ENCODE results near the gene ACLY. TPM values are rescaled to one million over a fixed set of nuclear protein-coding genes. Genes with fewer than 3 reads are reported as not detected.

ACLY gene
- total RNA-seq, 4 donors from 2014 or later: 40.8 to 84.0 (median 61.6) TPM

DNA sequence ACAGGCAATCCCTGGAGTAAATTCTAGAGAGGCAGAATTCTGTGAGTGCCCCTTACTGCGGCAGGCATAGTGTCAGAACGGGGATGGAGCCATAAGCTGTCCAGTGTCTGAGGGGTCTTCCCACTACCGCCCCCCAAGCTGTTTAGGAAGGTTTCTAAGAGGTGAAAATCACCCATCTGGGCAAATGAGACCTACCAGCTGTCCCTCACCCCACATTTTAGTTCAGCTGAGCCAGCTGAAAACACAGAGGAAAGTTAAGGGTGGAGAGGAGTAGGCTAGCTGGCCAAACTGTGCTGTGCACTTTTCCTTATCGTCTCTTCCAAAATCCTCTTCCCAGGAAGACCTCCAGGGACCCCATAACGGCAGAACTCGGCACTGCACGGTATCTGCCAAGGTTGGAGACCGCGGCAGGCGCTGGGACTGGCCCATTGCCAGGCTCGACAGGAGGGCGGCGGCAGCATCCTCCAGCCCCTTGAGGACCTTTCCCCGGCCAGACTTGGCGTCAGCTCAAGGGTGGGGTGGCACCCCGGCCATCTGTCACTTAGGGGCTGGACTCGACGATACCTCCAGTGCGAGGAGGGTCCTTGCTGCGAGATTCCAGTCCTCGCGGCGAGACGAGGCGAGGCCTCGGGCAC lies 955 bp downstream of the ACLY start:
- Histone ChIP-seq H3K27ac (peak overlapping the region; percentile 31 to 96 (median 93)), H3K4me1 (peaks cover 0 to 54% (median 22%) of the 10 kb centered on the region in 3 donors), H3K9me3 (no peaks in the 10 kb centered on the region), H3K4me3 (peak overlapping the region; percentile 48 to 96), H3K36me3 (peaks cover 0 to 10% of the 10 kb centered on the region in 2 donors), H3K27me3 (no peaks in the 10 kb centered on the region)
- TF ChIP-seq EP300 (IDR thresholded peaks at IDR 0.05): no peak
- TF ChIP-seq, protein P1, sequence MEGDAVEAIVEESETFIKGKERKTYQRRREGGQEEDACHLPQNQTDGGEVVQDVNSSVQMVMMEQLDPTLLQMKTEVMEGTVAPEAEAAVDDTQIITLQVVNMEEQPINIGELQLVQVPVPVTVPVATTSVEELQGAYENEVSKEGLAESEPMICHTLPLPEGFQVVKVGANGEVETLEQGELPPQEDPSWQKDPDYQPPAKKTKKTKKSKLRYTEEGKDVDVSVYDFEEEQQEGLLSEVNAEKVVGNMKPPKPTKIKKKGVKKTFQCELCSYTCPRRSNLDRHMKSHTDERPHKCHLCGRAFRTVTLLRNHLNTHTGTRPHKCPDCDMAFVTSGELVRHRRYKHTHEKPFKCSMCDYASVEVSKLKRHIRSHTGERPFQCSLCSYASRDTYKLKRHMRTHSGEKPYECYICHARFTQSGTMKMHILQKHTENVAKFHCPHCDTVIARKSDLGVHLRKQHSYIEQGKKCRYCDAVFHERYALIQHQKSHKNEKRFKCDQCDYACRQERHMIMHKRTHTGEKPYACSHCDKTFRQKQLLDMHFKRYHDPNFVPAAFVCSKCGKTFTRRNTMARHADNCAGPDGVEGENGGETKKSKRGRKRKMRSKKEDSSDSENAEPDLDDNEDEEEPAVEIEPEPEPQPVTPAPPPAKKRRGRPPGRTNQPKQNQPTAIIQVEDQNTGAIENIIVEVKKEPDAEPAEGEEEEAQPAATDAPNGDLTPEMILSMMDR (IDR thresholded peaks at IDR 0.05): no peak
- TF ChIP-seq POLR2A (IDR thresholded peaks at IDR 0.05): no peak
- ATAC-seq: no peak
- 30 to 38% methylated on average over 2 to 3 of the region's 26 CpGs for WGBS, 2 donors (ENCODE audit: low coverage in 1 of 2)

DNA sequence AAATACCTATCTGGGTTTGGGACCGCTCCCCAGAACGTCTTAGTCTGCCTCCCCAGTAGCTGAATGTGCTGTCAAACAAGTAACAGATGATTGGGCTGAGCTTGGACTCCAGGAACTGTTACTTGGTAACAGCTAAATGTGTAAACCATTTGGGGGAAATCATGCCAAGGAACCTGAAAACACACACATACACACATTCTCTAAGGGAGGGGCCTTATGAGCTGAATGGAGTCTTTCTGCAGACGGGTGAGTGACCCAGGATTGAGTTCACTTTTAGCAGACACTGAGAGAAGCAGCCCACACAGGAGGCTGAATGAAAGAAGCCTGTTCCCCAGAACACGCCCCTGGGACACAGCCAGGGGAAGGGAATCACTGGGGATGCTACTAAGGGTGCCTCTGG lies 1.6 kb downstream of the ACLY start:
- H3K27me3 ChIP-seq: no peaks in the 10 kb centered on the region
- H3K36me3 ChIP-seq: peaks cover 0 to 16% of the 10 kb centered on the region in 2 donors
- no peak for TF ChIP-seq POLR2A (IDR thresholded peaks at IDR 0.05)
- no peak for TF ChIP-seq EP300 (IDR thresholded peaks at IDR 0.05)
- peak; percentile 27 for TF ChIP-seq POLR2AphosphoS5 (IDR thresholded peaks at IDR 0.05)
- TF ChIP-seq, protein P1 (IDR thresholded peaks at IDR 0.05): no peak
- H3K27ac ChIP-seq: peak overlapping the region in 3 of 4 donors; percentile 92 to 96 (median 94)
- H3K4me3 ChIP-seq: peak overlapping the region in 1 of 2 donors; percentile 96
- H3K9me3 ChIP-seq: no peaks in the 10 kb centered on the region
- 11 to 22% methylated on average over 2 to 4 of the region's 4 CpGs for WGBS, 2 donors (ENCODE audit: low coverage in 1 of 2)
- H3K4me1 ChIP-seq: peaks cover 0 to 54% (median 22%) of the 10 kb centered on the region in 3 donors
- ATAC-seq: no peak

DNA sequence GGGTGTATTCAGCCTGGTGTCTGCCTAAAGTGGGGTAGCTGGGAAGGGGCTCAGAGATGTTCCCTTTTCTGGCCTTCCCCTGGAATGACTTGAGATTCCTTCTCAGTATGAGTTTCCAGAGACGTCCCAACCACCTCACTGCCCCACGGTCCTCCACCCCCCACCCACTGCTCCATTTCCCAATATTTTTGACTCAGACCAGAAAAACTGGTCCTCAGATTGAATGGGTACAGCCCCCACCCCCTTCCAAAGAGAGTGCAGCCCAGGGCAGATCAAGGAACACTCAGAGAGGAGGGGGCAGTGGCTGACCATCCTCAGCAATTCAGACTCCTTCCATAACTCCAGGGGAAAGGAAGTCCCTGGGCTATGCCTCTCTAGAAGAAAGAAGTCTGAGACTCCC lies 3.2 kb downstream of the ACLY start:
- no peak overlapping the region for H3K4me3 ChIP-seq
- H3K9me3 ChIP-seq: no peaks in the 10 kb centered on the region
- no peak overlapping the region for H3K27ac ChIP-seq
- no peak for ATAC-seq
- TF ChIP-seq POLR2AphosphoS5 (IDR thresholded peaks at IDR 0.05) (no peak), EP300 (IDR thresholded peaks at IDR 0.05) (no peak), POLR2A (IDR thresholded peaks at IDR 0.05) (no peak)
- TF ChIP-seq, protein P1 (IDR thresholded peaks at IDR 0.05): no peak
- peaks cover 0 to 54% (median 22%) of the 10 kb centered on the region in 3 donors for H3K4me1 ChIP-seq
- peaks cover 0 to 32% of the 10 kb centered on the region in 2 donors for H3K36me3 ChIP-seq
- H3K27me3 ChIP-seq: no peaks in the 10 kb centered on the region
- WGBS, 2 donors (ENCODE audit: low coverage in 1 of 2): 80% methylated on average over 2 of the region's 2 CpGs; no CpG with 5 or more reads in 1 of the 2 donors

DNA sequence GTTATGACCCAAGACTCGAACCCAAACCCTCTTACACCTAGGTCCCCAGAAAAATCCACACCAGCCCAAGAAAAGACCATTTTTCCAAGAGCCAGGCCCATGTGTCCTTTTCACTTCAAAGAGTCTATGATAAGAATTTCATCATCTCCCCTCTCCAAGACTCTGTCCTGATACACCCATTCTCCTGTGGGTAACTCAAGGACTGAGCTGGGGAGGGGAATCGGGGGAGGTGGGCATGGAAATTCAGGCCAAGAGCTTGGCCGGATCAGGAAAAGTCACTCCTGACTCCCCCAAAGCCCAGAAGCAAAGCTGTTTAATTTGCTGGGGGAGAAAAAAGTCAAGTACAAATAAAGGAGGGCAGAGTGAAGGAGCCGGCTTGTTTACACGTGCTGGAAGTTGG lies 3.7 kb downstream of the ACLY start:
- Histone ChIP-seq H3K9me3 (no peaks in the 10 kb centered on the region), H3K4me1 (peaks cover 0 to 54% (median 22%) of the 10 kb centered on the region in 3 donors), H3K27me3 (no peaks in the 10 kb centered on the region), H3K36me3 (peaks cover 0 to 38% of the 10 kb centered on the region in 2 donors), H3K27ac (no peak overlapping the region), H3K4me3 (no peak overlapping the region)
- no peak for ATAC-seq
- whole genome bisulfite sequencing, 2 donors (ENCODE audit: low coverage in 1 of 2): 69 to 81% methylated on average over 3 of the region's 5 CpGs
- TF ChIP-seq POLR2AphosphoS5 (IDR thresholded peaks at IDR 0.05) (no peak), POLR2A (IDR thresholded peaks at IDR 0.05) (no peak), EP300 (IDR thresholded peaks at IDR 0.05) (no peak)
- TF ChIP-seq, protein P1 (IDR thresholded peaks at IDR 0.05): no peak

DNA sequence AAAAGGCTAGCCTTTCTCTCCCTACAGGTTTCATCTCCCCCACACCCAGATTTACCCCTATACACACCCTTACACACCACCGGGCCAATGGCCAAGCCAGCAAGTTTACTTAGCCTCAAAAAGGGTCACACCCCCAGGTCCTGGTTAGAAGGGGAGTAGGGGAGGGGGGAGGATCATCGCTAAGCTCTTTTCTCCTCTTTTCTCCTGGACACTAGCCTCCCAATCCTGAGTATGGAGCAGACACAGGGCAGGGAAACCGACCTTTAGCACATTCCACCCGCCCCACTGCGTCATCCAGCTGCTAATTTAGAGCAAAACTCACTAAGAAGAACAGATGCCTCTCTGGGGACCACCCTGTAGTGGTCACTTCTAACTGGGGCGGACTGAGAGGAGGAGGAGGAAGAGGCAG lies 4.4 kb downstream of the ACLY start:
- H3K9me3 ChIP-seq: no peaks in the 10 kb centered on the region
- WGBS, 2 donors (ENCODE audit: low coverage in 1 of 2): 76% methylated on average over 2 of the region's 6 CpGs; no CpG with 5 or more reads in 1 of the 2 donors
- H3K4me1 ChIP-seq: peaks cover 0 to 48% (median 17%) of the 10 kb centered on the region in 3 donors
- ATAC-seq: no peak
- no peak overlapping the region for H3K4me3 ChIP-seq
- no peak overlapping the region for H3K27ac ChIP-seq
- no peaks in the 10 kb centered on the region for H3K27me3 ChIP-seq
- peaks cover 0 to 44% of the 10 kb centered on the region in 2 donors for H3K36me3 ChIP-seq
- TF ChIP-seq, protein P1 (IDR thresholded peaks at IDR 0.05): no peak
- TF ChIP-seq EP300 (IDR thresholded peaks at IDR 0.05) (no peak), POLR2A (IDR thresholded peaks at IDR 0.05) (no peak), POLR2AphosphoS5 (IDR thresholded peaks at IDR 0.05) (no peak)
